ENCODE results near the gene ATXN10.

Gene ATXN10

DNA sequence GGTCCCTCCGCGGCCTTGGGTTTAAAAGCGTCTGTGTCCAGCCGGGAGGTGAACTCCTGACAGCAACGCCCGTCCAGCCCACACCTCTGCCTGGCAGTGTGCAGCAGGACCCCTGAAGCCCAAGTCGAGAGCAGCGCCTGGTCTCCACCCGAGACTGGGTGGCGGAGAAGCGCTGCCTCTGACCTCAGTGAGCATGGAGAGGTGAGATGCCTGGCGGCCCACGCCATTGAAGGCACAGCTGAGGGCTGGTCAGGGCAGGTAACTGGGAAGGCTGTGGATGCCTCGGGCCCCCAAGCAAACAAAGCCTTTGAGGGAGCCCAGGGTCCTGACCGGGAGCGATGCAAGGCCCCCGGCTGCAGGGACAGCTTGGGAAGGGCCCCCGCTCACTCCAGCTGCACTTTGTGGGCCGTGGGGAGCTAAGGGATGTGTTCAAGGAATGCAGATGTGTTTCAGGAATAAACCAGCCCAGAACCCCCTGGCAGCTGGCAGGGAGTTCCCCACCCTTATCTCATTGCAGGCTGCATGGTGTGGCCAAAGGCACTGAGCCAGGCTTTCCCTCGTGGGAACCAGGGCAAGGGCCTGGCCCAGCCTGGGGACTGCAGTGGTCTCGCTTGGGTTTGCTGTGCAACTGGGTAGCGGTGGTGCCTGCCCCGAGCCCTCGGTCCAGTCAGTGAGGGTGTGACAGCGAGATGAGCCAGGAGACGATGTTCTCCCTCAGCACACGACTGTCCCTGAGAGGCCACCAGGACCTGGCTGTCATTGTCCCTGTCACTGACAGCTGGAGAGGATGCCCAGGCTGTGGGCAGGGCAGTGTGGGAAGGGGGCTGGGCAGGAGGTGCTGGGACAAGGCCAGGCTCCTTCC, 212.8 kb downstream of the ATXN10 start:
- no peak for DNase-seq (ENCODE audit: low read depth)
- no peak for TF ChIP-seq CTCF (conservative IDR thresholded peaks at IDR 0.05; ENCODE audit: low read depth, low read length)
- no peak overlapping the region for H3K4me3 ChIP-seq (ENCODE audit: low read length)

GRCh38 chr22:45885171-45885840, 213.7 kb downstream of the ATXN10 start:
- no peak for DNase-seq (ENCODE audit: low read depth)
- no peak overlapping the region for H3K4me3 ChIP-seq (ENCODE audit: low read length)
- TF ChIP-seq CTCF (conservative IDR thresholded peaks at IDR 0.05; ENCODE audit: low read depth, low read length), result no peak

GRCh38 chr22:45885941-45886395, 214.3 kb downstream of the ATXN10 start:
- H3K4me3 ChIP-seq (ENCODE audit: low read length), result no peak overlapping the region
- no peak for DNase-seq (ENCODE audit: low read depth)
- TF ChIP-seq CTCF (conservative IDR thresholded peaks at IDR 0.05; ENCODE audit: low read depth, low read length), result no peak

DNA sequence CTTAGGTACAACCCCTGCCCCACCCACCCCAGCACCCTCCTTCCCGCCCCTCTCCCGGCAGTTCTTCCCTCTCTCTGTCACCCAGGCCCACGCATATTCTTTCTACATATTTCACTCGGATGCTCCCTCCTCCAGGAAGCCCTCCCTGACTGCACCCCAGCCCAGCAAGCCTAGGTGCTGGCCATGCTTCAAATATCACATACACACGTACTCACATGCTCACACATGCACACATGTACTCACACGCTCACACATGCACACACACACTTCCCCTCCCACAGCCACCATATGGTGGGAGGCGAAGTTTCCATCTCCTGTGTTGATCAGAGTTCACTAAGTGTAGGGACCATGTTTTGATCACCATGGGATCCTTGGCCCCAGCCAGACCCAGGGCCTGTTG, 214.9 kb downstream of the ATXN10 start:
- DNase-seq (ENCODE audit: low read depth), result no peak
- no peak for TF ChIP-seq CTCF (conservative IDR thresholded peaks at IDR 0.05; ENCODE audit: low read depth, low read length)
- H3K4me3 ChIP-seq (ENCODE audit: low read length), result no peak overlapping the region

- DNase-seq (ENCODE audit: low read depth), result no peak
- no peak overlapping the region for H3K4me3 ChIP-seq (ENCODE audit: low read length)
- TF ChIP-seq CTCF (conservative IDR thresholded peaks at IDR 0.05; ENCODE audit: low read depth, low read length), result no peak
Observed at GRCh38 chr22:45887202-45888131, 215.8 kb downstream of the ATXN10 start.

GRCh38 chr22:45888221-45889092, 216.8 kb downstream of the ATXN10 start:
- TF ChIP-seq CTCF (conservative IDR thresholded peaks at IDR 0.05; ENCODE audit: low read depth, low read length), result no peak
- H3K4me3 ChIP-seq (ENCODE audit: low read length), result no peak overlapping the region
- DNase-seq (ENCODE audit: low read depth), result no peak
